Motor neuron (in vitro differentiated cells): Measurements from ENCODE around the gene CD300E. TPM values are rescaled to one million over a fixed set of nuclear protein-coding genes. Genes with fewer than 3 reads are reported as not detected.
"Not testable (repeated sequence)": the region's sequence is repeated elsewhere in the genome, so short reads cannot be mapped to it uniquely, and the experiment has no call there.

Source experiments
- ATAC-seq, 8 experiments: fragments of 200-7000 bp; cut with Tn5 transposase; replicated peaks in 6 of 8; 2 replicates each; pipeline ENCODE4 v1.8.0; 2021; ENCODE audit warnings: mild to moderate bottlenecking in 8 of 8, moderate library complexity in 8 of 8
- H3K27ac ChIP-seq, 2 donors: fragments of 250-450 bp; sonication (Bioruptor Pico); 2 replicates each; pipeline ENCODE4 v1.9.0; 2021; ENCODE audit warnings: antibody characterized with exemption in 2 of 2, mild to moderate bottlenecking in 2 of 2, moderate library complexity in 1 of 2
- H3K4me1 ChIP-seq, 2 donors: fragments of 250-450 bp; sonication (Bioruptor Pico); replicated peaks in 1 of 2; 2 replicates each; pipeline ENCODE4 v1.6.1; 2021; ENCODE audit warnings: antibody characterized with exemption in 2 of 2, mild to moderate bottlenecking in 2 of 2, moderate library complexity in 1 of 2
- H3K4me3 ChIP-seq, 5 donors: fragments of 250-450 bp; sonication (Bioruptor Pico); 2 replicates each; pipeline ENCODE4 v1.9.0; 2021; ENCODE audit warnings: antibody characterized with exemption in 5 of 5, mild to moderate bottlenecking in 5 of 5, moderate library complexity in 4 of 5
- WGBS, 10 experiments: fragments of 450-650 bp; shearing (Covaris generic); methylation state at CpG; one replicate each; pipeline ENCODE4 v1.0.0; 2022; 5-methylcytosine and 5-hydroxymethylcytosine counted together
- in situ Hi-C, 9 experiments: fragments of 400-800 bp; cut with MboI; loops; one replicate each; pipeline ENCODE4 v1.15.0; 2021; ENCODE audit warnings: low sequenced_read_pairs in 9 of 9, low pct_unique_long_range_greater_than_20kb in 2 of 9; ENCODE audit not compliant: unreplicated experiment in 9 of 9
- total RNA-seq, 8 experiments: library from RNA; unstranded; fragments of 300-600 nt; gene quantifications; 2 replicates each; pipeline versions ENCODE4 v1.2.3 to v1.2.4, GENCODE V29; 2022

CD300E gene
- total RNA-seq, 8 experiments from 2014 or later = 0.14 to 0.47 (median 0.25) TPM; not detected in 3

- 21 to 100% (median 66%) methylated on average over 3 to 12 of the region's 14 CpGs for WGBS, 10 experiments
- in situ Hi-C loops = no loop called here
- no peaks in the 10 kb centered on the region for H3K4me1 ChIP-seq
These were observed 31.2 kb downstream of the CD300E start, which contains the start of gene CD300LD for GRCh38 chr17:74592087-74592990. Gene CD300LD (minus strand): TSS chr17:74592283. CDS start chr17:74592202, 81 bp downstream.

GRCh38 chr17:74591503-74591902, 32.0 kb downstream of the CD300E start:
- no peak overlapping the region for H3K4me3 ChIP-seq
- no peaks in the 10 kb centered on the region for H3K4me1 ChIP-seq
- 0 to 100% (median 33%) methylated on average over 1 of the region's 1 CpG; no CpG with 5 or more reads in 2 of the 10 experiments for WGBS, 10 experiments
- in situ Hi-C loops = no loop called here
- ATAC-seq = no peak
- no peak overlapping the region for H3K27ac ChIP-seq

More at GRCh38 chr17:74592087-74592990, 31.2 kb downstream of the CD300E start, which contains the start of gene CD300LD:
- no peak within 1 kb of the TSS for H3K27ac ChIP-seq
- no peak for ATAC-seq
- H3K4me3 ChIP-seq = no peak within 1 kb of the TSS

- in situ Hi-C loops = no loop called here
- H3K4me3 ChIP-seq = no peak overlapping the region
- H3K27ac ChIP-seq = peak overlapping the region in 1 of 2 donors; percentile 15
- 24 to 100% (median 63%) methylated on average over 1 to 3 of the region's 5 CpGs for WGBS, 10 experiments
- peak in 1 of 8 experiments; percentile 5 for ATAC-seq
- peaks cover 15 to 26% of the 10 kb centered on the region in 2 donors for H3K4me1 ChIP-seq
These were observed 37.8 kb downstream of the CD300E start for GRCh38 chr17:74585711-74586110.

- 0 to 60% (median 25%) methylated on average over 1 to 14 of the region's 14 CpGs for WGBS, 10 experiments
- H3K4me3 ChIP-seq = no peak overlapping the region
- H3K27ac ChIP-seq = peak overlapping the region; percentile 50 to 67
- in situ Hi-C loops = no loop called here
- peak in 5 of 8 experiments; percentile 85 to 91 (median 88) for ATAC-seq
- H3K4me1 ChIP-seq = peaks cover 15 to 26% of the 10 kb centered on the region in 2 donors
These were observed 39.1 kb downstream of the CD300E start for GRCh38 chr17:74584292-74585060.

GRCh38 chr17:74582633-74583032, 40.9 kb downstream of the CD300E start:
- peaks cover 15 to 26% of the 10 kb centered on the region in 2 donors for H3K4me1 ChIP-seq
- in situ Hi-C loops = no loop called here
- no peak overlapping the region for H3K27ac ChIP-seq
- WGBS, 10 experiments = 6 to 100% (median 83%) methylated on average over 1 to 7 of the region's 10 CpGs; no CpG with 5 or more reads in 2 of the 10 experiments
- no peak overlapping the region for H3K4me3 ChIP-seq
- ATAC-seq = peak in 2 of 8 experiments; percentile 28 to 32

GRCh38 chr17:74579900-74580299, 43.6 kb downstream of the CD300E start:
- Histone ChIP-seq H3K27ac (no peak overlapping the region), H3K4me1 (peaks cover 5 to 13% of the 10 kb centered on the region in 2 donors), H3K4me3 (no peak overlapping the region)
- WGBS, 10 experiments = 33 to 100% (median 70%) methylated on average over 1 to 6 of the region's 7 CpGs; no CpG with 5 or more reads in 4 of the 10 experiments
- in situ Hi-C loops = no loop called here
- ATAC-seq = no peak

- Histone ChIP-seq H3K27ac (no peak overlapping the region), H3K4me1 (peaks cover 2 to 9% of the 10 kb centered on the region in 2 donors), H3K4me3 (no peak overlapping the region)
- in situ Hi-C loops = no loop called here
- no peak for ATAC-seq
- WGBS, 10 experiments = 36 to 96% (median 74%) methylated on average over 2 to 8 of the region's 9 CpGs; no CpG with 5 or more reads in 2 of the 10 experiments
These were observed 44.6 kb downstream of the CD300E start for GRCh38 chr17:74578979-74579378.

GRCh38 chr17:74574489-74575142, 48.9 kb downstream of the CD300E start:
- in situ Hi-C loops = no loop called here
- Histone ChIP-seq H3K4me3 (no peak overlapping the region), H3K27ac (no peak overlapping the region), H3K4me1 (no peaks in the 10 kb centered on the region)
- WGBS, 10 experiments = 4 to 73% (median 40%) methylated on average over 1 to 5 of the region's 5 CpGs; no CpG with 5 or more reads in 1 of the 10 experiments
- ATAC-seq = no peak

GRCh38 chr17:74573635-74574034, 49.9 kb downstream of the CD300E start:
- ATAC-seq, H3K4me1 ChIP-seq, H3K27ac ChIP-seq, in situ Hi-C loops, H3K4me3 ChIP-seq: not testable (repeated sequence)

- in situ Hi-C loops = no loop called here
- Histone ChIP-seq H3K4me1 (peaks cover 0 to 4% of the 10 kb centered on the region in 2 donors), H3K27ac (no peak overlapping the region), H3K4me3 (no peak overlapping the region)
- WGBS, 10 experiments = 29 to 80% (median 72%) methylated on average over 1 to 3 of the region's 3 CpGs; no CpG with 5 or more reads in 5 of the 10 experiments
- no peak for ATAC-seq
These were observed 50.4 kb downstream of the CD300E start for GRCh38 chr17:74573169-74573568.

- in situ Hi-C loops = no loop called here
- no peak overlapping the region for H3K27ac ChIP-seq
- peaks cover 0 to 4% of the 10 kb centered on the region in 2 donors for H3K4me1 ChIP-seq
- no peak for ATAC-seq
- no peak overlapping the region for H3K4me3 ChIP-seq
- WGBS, 10 experiments = 0 to 89% (median 50%) methylated on average over 1 to 4 of the region's 4 CpGs; no CpG with 5 or more reads in 3 of the 10 experiments
These were observed 51.8 kb downstream of the CD300E start for GRCh38 chr17:74571621-74572270.
